HG03108 (cell line): ENCODE results near the gene CCDC124.
A peak's percentile ranks its signal among the peaks of the same experiment; 100 is the strongest.
"Not testable (repeated sequence)": the region's sequence is repeated elsewhere in the genome, so short reads cannot be mapped to it uniquely, and the experiment has no call there.

Experiments
- ATAC-seq: cut with Tn5 transposase; IDR thresholded peaks from one replicate; pipeline ENCODE4 v1.9.1; 2021; ENCODE audit warnings: moderate library complexity; ENCODE audit not compliant: unreplicated experiment

CCDC124 gene, protein sequence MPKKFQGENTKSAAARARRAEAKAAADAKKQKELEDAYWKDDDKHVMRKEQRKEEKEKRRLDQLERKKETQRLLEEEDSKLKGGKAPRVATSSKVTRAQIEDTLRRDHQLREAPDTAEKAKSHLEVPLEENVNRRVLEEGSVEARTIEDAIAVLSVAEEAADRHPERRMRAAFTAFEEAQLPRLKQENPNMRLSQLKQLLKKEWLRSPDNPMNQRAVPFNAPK

DNA sequence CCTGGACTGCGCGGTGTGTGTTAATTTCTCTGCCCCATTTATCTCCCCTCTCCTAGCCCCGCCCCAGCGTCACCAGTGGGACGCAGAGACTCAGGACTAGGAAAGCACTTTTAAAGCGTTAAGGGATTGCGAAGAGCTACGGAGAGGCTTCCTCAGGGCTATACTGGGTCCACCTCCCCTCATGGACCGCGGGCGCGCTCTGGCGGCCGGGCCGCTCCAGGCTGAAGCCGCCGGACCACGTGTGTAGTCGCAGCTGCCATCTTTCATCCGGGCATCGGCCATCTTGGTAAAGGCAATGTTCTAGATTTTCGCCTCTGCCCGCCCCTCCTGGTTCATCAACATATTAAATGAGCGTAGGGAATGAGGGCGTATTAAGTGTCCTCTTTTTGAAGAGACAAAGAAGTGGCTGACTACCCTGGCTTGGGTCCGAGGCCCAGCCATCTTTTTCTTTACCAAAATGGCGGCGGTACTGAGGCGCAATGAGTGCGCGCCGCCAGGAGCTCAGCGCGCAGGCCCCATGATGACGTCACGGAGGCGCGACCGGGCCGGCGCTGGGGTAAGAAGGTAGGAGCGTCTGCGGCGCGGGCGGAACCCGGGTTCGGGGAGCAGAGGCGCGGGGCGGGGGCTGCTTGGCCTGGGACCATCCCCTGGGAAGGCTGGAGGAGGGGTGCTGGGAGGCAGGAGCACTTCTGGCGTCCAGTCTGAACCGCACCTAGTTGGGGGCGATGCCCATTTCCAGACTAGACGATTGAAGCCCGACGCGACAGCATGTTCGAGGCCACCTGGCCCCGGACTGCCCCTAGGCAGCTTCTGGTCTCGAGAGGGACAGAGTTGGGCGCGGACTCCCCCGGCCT, at the start of gene CCDC124:
Gene CCDC124, plus strand, starts transcription at position 531 of the 854 bp plus-strand sequence. CDS start 3,406 bp downstream, outside the sequence.
- peak; percentile 69 for ATAC-seq

- ATAC-seq: no peak
Measured at GRCh38 chr19:17883627-17884410, 49.0 kb upstream of the CCDC124 start.

GRCh38 chr19:17886515-17886914, 46.3 kb upstream of the CCDC124 start:
- no peak for ATAC-seq

DNA sequence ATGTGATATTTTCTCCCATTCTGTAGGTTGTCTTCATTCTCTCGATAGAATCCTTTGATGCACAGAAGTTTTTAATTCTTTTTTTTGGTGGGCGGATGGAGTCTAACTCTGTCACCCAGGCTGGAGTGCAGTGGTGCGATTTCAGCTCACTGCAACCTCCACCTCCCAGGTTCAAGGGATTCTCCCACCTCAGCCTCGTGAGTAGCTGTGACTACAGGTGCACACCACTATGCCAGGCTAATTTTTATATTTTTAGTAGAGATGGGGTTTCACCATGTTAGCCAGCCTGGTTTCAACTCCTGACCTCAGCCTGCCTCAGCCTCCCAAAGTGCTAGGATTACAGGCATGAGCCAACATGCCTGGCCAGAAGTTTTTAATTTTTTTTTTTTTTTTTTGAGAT, 45.6 kb upstream of the CCDC124 start:
- ATAC-seq: not testable (repeated sequence)

GRCh38 chr19:17888260-17888659, 44.6 kb upstream of the CCDC124 start:
- no peak for ATAC-seq

GRCh38 chr19:17889609-17890214, 43.1 kb upstream of the CCDC124 start:
- no peak for ATAC-seq

DNA sequence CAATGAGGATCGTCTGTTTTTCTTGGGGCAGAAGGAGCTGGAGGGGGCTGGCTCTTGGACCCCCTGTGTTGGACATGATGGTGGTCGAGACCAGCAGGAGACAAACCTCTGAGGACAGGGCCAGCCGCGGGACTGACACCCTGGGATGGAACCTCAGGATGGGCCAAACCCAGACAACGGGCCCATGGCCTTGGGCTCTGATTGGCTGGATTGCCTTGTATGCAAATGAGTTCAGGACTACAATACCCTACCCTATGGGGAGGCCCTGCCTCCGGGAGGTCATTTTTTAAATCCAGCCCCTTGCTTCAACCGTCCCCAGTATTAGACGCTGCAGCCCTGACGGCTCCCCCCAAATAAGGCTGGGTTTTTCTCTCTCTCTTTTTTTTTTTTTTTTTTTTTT, 39.0 kb upstream of the CCDC124 start:
- ATAC-seq: no peak

DNA sequence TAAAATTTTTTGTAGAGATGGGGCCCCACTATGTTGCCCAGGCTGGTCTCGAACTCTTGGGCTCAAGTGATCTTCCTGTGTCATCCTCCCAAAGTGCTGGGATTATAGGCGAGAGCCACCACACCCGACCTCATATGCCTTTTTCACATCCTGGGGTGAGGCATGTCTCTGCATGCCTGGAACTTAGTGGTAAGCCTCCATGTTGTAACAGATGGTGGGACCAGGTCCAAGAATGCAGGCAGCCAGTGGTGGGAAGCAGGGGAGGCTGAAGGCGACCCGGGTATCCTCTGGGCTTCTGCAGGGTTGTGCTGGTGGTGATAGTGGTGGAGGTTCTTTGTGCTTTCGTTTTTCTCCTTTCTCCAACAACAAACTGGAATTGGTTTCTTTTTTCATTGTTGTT, 30.1 kb upstream of the CCDC124 start:
- no peak for ATAC-seq

DNA sequence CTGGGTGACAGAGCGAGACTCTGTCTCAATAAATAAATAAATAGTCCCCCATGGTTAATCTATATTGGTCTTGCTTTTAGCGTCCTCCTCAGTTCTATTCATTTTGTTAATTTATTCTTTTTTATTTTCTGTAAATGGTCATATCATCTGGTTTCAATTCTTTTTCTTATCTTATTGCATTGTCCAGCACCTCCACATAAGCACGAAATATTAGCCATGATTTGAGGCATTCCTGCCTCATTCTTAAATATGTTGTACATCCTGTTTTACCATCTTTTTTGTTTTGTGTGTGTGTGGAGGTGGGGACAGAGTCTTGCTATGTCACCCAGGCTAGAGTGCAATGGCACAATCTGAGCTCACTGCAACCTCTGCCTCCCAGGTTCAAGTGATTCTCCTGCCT, 24.6 kb upstream of the CCDC124 start:
- no peak for ATAC-seq

DNA sequence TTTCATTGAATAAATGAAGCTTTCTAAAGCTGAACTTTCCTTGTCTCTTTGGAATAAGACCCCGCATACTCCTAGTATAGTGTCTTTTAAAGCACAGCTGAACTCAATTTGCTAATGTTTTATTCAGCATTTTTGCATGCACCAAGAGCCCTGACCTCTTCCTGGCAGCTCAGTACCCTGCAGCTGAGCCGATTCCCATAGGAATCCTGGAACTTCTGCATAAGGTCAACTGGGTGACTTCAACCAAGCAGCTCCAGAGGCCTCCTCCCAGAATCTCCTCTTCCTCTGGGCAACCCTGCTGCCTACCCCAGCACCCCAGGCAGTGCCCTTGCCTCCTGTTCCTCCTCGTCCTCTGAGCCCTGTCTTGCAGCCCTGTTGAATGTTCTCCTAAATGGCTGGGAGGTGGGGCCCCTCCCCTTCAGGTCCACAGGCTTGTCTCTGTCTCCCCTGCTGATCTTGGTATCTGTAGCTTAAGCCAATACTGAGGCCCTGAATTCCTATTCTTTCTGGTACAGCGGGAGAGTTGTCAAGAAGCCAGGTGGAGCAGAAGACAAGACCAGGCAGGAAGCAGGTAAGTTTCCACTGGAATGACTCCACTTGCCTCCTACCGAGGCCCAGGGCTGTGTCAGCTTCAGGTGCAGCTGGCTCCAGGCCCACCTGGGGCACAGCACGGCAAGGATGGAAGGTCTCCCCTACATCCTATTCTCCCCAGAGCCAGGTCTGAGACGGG, 23.6 kb upstream of the CCDC124 start:
- no peak for ATAC-seq

GRCh38 chr19:17910791-17911360, 21.9 kb upstream of the CCDC124 start:
- ATAC-seq: no peak

DNA sequence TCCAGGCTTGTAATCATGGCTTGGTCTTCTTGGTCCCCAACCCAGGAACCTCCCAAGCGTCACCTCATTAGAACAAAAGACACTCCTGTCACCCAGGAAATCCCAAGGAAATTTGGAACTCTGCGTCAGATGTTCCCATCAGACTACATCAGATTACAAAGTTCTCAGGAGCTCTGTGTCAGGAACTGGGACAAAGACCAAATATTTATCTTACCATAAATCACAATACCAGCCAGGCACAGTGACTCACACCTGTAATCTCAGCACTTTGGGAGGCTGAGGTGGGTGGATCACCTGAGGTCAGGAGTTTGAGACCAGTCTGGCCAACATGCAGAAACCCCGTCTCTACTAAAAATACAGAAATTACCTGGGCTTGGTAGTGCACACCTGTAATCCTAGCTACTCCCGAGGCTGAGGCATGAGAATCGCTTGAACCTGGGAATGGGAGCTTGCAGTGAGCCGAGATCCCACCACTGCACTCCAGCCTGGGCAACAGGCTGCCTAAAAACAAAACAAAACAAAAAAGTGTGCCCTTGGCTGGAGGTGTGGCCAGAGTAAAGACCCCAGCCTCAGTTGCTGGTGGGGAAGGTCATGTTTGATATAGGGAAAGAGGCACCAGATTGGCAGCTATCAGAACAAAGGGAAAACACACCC, 16.7 kb upstream of the CCDC124 start:
- ATAC-seq: no peak

GRCh38 chr19:17918151-17918550, 14.7 kb upstream of the CCDC124 start:
- ATAC-seq: not testable (repeated sequence)

DNA sequence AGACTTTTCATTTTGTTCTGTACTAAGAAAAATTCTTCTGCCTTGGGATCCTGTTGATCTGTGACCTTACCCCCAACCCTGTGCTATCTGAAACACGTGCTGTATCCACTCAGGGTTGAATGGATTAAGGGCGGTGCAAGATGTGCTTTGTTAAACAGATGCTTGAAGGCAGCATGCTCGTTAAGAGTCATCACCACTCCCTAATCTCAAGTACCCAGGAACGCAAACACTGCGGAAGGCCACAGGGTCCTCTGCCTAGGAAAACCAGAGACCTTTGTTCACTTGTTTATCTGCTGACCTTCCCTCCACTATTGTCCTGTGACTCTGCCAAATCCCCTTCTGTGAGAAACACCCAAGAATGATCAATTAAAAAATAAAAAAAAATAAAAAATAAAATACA, 13.7 kb upstream of the CCDC124 start:
- not testable (repeated sequence) for ATAC-seq

GRCh38 chr19:17920527-17920926, 12.3 kb upstream of the CCDC124 start:
- no peak for ATAC-seq

DNA sequence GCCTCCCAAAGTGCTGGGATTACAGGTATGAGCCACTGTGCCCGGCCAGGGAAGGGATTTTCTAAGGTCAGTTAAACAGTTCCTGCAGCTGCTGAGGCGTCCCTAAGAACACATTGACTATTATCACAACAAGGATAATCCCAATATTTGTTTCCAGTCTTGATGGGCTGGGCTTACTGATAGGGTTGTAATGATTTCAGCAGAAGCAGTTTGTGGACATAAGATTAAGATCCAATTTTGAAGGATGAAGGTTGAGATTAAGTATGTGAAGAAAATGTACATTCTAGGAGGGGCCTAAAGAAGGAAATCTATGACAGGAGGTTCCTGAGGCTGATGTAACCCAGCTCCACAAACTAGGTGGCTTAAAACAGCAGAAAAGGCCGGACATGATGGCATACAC, 10.7 kb upstream of the CCDC124 start:
- no peak for ATAC-seq

DNA sequence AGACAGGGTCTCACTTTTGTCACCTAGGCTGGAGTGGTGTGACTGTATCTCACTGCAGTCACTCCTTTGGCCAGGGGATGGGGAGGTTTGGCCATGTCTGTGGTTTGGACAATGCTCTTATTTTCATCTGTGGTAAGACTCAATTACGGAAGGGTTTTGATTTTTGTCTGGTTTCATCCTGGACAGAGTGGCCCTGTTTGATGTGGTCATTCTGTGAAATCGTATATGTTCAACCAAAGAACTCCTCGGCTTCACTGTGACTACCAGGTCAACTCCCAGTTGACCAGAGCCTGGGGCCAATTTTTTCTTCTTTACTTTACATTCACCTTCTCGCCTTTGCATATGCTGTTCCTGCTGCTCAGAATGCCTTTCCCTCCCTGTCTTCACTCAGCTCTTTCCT, 6.8 kb upstream of the CCDC124 start:
- ATAC-seq: no peak

- no peak for ATAC-seq
Measured at GRCh38 chr19:17929056-17929455, 3.8 kb upstream of the CCDC124 start.

GRCh38 chr19:17931532-17932191, 1.2 kb upstream of the CCDC124 start:
- ATAC-seq: no peak
